ENCODE data around the gene FAH. TPM values are rescaled to one million over a fixed set of nuclear protein-coding genes. Genes with fewer than 3 reads are reported as not detected.
"Not testable (repeated sequence)": the region's sequence is repeated elsewhere in the genome, so short reads cannot be mapped to it uniquely, and the experiment has no call there.

FAH gene
- total RNA-seq, 1 donor from 2014 or later, result 23.4 TPM

DNA sequence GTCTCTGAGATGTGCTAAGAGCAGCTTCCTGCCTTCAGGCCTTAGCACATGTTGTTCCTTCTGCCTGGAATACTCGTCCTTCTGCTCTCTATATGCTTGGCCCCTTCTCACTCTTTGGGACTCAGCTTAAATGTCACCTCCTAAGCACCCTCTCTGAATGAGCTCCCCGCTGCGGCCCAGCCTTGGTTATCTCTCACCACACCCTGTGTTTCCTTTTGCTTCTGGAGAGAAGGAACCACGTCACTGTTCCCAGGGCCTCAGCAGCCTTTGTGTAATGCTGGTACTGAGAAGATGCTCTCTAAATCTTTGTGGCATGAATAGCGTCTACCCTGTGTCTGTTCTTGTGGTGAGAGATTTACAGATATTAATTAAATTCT lies 2.2 kb downstream of the FAH start:
- no peak overlapping the region for H3K4me3 ChIP-seq
- DNase-seq (ENCODE audit: low spot score in 2 of 2), result no peak
- H3K27me3 ChIP-seq, result no peaks in the 10 kb centered on the region
- H3K4me1 ChIP-seq, result peaks cover 4 to 15% of the 10 kb centered on the region in 2 donors
- no peak overlapping the region for H3K27ac ChIP-seq
- TF ChIP-seq, protein P1, sequence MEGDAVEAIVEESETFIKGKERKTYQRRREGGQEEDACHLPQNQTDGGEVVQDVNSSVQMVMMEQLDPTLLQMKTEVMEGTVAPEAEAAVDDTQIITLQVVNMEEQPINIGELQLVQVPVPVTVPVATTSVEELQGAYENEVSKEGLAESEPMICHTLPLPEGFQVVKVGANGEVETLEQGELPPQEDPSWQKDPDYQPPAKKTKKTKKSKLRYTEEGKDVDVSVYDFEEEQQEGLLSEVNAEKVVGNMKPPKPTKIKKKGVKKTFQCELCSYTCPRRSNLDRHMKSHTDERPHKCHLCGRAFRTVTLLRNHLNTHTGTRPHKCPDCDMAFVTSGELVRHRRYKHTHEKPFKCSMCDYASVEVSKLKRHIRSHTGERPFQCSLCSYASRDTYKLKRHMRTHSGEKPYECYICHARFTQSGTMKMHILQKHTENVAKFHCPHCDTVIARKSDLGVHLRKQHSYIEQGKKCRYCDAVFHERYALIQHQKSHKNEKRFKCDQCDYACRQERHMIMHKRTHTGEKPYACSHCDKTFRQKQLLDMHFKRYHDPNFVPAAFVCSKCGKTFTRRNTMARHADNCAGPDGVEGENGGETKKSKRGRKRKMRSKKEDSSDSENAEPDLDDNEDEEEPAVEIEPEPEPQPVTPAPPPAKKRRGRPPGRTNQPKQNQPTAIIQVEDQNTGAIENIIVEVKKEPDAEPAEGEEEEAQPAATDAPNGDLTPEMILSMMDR (IDR thresholded peaks at IDR 0.05), result no peak
- H3K36me3 ChIP-seq, result peaks cover 13 to 20% of the 10 kb centered on the region in 2 donors
- no peaks in the 10 kb centered on the region for H3K9me3 ChIP-seq
- intact Hi-C loops (cut with DNase I), result loop anchor here (10.0 kb wide), 1 partner anchor 850 kb away; the partner anchor contains the start of gene TLNRD1

DNA sequence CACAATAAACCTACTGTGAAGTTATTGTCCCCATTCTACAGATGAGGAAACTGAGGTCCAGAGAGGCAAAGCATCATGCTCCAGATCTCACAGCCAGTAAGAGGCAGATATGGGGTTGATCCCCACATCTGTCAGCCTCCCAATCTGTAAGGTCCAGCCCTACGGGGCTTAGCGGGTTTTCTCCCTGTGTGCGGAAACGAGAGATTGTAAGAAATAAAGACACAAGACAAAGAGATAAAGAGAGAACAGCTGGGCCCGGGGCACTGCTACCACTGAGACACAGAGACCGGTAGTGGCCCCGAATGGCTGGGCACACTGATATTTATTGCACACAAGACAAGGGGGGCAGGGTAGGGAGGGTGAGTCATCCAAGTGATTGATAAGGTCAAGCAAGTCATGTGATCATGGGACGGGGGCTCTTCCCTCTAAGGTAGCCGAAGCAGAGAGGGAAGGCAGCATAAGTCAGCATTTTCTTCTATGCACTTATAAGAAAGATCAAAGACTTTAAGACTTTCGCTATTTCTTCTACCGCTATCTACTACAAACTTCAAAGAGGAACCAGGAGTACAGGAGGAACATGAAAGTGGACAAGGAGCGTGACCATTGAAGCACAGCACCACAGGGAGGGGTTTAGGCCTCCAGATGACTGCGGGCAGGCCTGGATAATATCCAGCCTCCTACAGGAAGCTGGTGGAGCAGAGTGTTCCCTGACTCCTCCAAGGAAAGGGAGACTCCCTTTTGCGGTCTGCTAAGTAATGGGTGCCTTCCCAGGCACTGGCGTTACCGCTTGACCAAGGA lies 2.8 kb downstream of the FAH start:
- H3K9me3 ChIP-seq; H3K4me3 ChIP-seq; H3K27ac ChIP-seq; DNase-seq (ENCODE audit: low spot score in 2 of 2); H3K27me3 ChIP-seq: not testable (repeated sequence)
- H3K4me1 ChIP-seq, result peaks cover 4 to 15% of the 10 kb centered on the region in 2 donors
- intact Hi-C loops (cut with DNase I), result loop anchor here (10.0 kb wide), 1 partner anchor 849 kb away; the partner anchor contains the start of gene TLNRD1
- H3K36me3 ChIP-seq, result peaks cover 17 to 26% of the 10 kb centered on the region in 2 donors

DNA sequence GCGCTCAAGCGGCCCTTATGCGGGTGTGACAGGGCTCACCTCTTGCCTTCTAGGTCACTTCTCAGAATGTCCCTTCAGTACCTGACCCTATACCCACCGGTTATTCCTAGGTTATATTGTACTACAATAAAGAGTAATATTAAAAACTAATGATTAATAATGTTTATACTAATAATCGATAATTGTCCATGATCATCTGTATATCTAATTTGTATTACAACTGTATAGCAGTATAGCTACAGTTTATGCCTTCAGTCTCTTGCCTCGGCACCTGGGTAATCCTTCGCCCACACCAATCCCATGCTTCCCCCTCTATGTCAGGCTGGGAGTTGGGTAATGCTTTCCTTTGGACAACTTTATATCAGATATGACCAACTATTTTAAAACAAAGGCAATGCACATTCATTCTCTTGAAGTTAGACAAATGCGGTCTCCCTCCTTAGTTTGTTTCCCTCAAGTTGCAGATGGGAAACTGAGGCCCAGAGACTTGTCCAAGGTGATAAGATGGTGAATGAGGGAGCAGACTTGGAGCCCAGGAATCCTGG lies 3.4 kb downstream of the FAH start:
- Histone ChIP-seq H3K9me3 (no peaks in the 10 kb centered on the region), H3K27me3 (no peaks in the 10 kb centered on the region), H3K4me1 (peaks cover 4 to 15% of the 10 kb centered on the region in 2 donors), H3K4me3 (no peak overlapping the region), H3K27ac (no peak overlapping the region), H3K36me3 (peaks cover 21 to 32% of the 10 kb centered on the region in 2 donors)
- TF ChIP-seq, protein P1 (IDR thresholded peaks at IDR 0.05), result no peak
- intact Hi-C loops (cut with DNase I), result loop anchor here (10.0 kb wide), 1 partner anchor 849 kb away; the partner anchor contains the start of gene TLNRD1
- no peak for DNase-seq (ENCODE audit: low spot score in 2 of 2)

DNA sequence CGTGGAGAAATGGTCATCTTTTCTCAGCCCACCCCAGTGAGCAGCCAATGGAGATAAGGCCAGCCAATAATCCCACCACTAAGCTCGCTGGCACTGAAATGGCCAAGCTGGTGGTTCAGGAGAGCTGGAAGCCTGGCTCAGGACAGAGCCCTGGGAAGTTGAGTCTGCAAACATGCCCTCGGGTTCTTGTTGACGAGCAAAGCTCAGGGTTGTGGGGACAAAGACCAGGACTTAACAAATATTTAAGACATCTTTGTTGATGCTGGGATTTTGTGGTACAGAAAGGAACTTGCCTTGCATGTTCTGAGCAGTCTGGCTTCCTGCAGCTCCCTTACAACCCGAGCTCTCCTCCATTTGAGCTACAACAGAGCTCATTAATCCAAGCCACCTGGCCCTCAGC lies 4.4 kb downstream of the FAH start:
- Histone ChIP-seq H3K27me3 (no peaks in the 10 kb centered on the region), H3K36me3 (peaks cover 21 to 42% of the 10 kb centered on the region in 2 donors), H3K4me3 (no peak overlapping the region), H3K27ac (no peak overlapping the region), H3K4me1 (peaks cover 4 to 15% of the 10 kb centered on the region in 2 donors), H3K9me3 (no peaks in the 10 kb centered on the region)
- TF ChIP-seq, protein P1 (IDR thresholded peaks at IDR 0.05), result no peak
- intact Hi-C loops (cut with DNase I), result loop anchor here (10.0 kb wide), 1 partner anchor 848 kb away; the partner anchor contains the start of gene TLNRD1
- DNase-seq (ENCODE audit: low spot score in 2 of 2), result no peak

DNA sequence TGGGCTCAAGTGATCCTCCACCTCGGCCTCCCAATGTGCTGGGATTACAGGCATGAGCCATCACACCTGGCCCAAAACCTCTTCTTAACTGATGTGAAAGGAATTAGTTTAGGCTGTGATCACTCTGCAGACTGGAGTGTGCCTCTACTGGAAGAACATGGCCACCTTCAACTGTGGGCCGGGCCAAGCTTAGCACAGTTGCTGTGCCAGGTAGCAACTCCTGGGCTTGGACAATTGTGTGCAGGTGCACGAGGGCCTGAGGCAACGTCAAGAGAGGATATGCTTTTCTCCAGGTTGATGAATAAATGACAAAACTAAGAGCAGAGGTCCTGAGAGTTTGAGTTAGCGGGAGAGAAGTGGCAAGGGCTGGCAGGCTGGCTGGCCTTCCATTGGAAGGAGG lies 6.5 kb downstream of the FAH start:
- Histone ChIP-seq H3K27me3 (no peaks in the 10 kb centered on the region), H3K27ac (no peak overlapping the region), H3K4me3 (no peak overlapping the region), H3K4me1 (peaks cover under 1 to 3% of the 10 kb centered on the region in 2 donors), H3K36me3 (peaks cover 27 to 56% of the 10 kb centered on the region in 2 donors), H3K9me3 (no peaks in the 10 kb centered on the region)
- intact Hi-C loops (cut with DNase I), result loop anchor here (10.0 kb wide), 1 partner anchor 846 kb away; the partner anchor contains the start of gene TLNRD1
- no peak for DNase-seq (ENCODE audit: low spot score in 2 of 2)
- TF ChIP-seq, protein P1 (IDR thresholded peaks at IDR 0.05), result no peak
